Hematopoietic multipotent progenitor cell treated with erythropoietin and hydrocortisone succinate and interleukin-3 and kit ligand, for 15 days (in vitro differentiated cells): Measurements from ENCODE around the gene TUSC2.
"Not testable (repeated sequence)": the region's sequence is repeated elsewhere in the genome, so short reads cannot be mapped to it uniquely, and the experiment has no call there.

ENCODE experiments used
- DNase-seq: peaks from one replicate; pipeline ENCODE4 v3.0.0-alpha.2; 2015; ENCODE audit warnings: low spot score

The TUSC2 gene

DNA sequence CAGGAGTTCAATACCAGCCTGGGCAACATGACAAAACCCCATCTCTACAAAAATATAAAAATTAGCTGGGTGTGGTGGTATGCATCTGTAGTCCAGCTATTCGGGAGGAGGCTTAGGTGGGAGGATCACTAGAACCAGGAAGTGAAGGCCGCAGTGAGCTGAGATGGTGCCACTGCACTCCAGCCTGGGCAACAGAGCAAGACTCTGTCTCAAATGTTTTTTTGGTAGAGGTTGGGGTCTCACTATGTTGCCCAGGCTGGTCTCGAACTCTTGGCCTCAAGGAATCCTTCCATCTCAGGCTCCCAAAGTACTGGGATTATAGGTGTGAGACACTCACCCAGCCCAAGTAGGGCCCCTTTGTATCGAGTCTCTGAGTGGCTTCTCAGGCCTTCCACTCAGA lies 33.9 kb downstream of the TUSC2 start:
- DNase-seq, result no peak

DNA sequence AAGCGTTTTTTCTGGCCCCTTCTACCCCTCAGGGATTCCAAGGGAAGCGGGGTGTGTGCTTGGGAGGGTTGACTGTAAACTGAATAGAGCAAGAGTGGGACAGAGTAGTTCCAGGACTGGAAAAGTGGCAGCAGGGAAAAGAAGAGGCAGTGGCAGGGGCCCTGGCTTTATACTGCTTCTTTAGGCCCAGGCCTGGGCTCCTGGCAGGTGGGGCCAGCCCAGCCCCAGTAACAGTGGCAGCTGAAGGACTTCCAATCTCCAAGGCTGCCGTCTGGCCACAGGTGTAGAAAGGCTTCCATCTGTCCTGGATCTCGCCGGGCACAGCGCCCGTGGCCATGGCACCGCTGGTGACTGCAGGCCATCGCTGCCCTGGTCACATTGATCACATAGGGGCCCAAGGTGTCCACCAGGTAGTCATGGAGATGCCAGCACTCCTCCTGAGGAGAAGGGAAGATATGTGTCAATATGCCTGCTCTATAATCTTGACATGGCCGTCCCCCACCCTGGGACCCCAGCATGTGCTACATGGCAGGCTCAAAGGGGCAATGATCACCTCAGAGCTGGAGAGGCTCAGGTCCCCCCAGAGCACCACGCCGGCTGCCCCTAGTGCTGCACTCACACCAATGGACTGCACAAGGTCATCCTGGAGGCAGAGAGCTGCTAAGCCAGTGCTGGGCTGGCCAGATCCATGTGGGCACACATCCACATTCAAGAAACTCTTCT lies 34.8 kb downstream of the TUSC2 start:
- DNase-seq, result no peak

DNA sequence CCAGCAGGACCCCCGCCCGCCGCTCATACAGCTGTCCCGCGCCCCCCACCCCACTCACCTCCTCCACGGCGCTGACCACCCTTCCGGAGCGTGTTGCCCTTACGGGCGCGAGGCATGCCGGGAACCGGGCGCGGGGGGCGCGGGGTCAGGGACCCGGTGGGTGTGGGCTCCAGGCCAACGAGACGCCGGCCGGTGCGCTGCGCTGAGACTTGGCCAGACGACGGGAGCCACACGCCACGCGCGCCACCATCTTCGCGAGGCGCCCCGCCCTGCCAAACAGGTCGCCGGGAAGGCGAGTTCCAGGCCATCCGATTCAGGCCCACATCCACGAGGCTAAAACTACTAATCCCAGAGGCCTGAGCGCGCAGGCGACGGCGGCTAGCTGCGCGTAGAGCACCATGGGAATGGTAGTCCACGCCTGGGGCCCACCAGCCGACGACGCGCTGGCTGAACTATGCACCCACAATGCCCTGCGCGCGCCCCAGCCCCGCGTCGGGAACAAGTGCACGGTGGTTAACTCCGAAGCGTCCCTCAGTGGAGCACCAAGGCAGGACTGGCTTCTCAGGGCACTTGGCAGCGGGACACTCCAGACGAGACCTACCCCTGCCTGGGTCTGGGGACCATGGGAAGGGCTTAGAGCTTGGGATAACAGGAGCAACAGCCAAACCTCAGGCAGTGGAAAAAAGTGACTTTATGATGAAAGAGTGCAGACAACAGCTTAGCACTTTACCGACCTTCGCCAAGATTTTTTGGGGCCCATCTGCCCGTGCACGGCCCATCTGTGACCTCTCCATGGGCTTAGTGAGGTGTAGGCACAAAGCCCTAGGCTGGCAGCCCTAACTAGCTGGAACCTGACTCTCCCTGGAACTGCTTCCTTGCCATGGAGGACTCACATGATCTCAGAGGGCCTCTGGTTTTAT lies 35.6 kb downstream of the TUSC2 start, which contains the start of gene IFRD2:
Gene IFRD2 (minus strand): TSS at position 271 of the 920 bp plus-strand sequence. CDS start 155 bp downstream, at position 116.
- DNase-seq, result peak; percentile 97

DNA sequence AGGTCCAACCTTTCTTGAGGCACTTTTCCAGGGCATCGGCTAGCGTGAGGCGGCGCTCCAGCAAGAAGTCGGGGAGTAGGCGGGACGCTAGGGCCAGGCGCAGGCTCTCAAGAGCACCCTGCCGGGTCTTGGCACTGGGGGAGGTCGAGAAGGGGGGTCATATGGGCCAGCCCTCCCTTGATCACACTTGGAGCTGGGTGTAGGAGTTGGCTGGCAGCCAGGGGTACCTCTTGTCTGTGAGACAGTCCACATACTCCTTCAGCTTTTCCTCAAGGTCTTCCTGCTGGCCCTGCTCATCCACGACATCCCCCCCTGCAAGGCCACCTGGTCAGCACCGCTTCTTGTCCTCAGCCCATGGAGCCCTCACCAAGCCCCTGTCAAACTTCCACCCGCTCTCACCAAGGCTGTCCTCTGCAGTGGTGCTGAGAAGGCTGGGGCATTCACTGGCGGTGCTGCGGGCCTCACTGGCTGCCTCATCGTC lies 37.8 kb downstream of the TUSC2 start:
- no peak for DNase-seq

DNA sequence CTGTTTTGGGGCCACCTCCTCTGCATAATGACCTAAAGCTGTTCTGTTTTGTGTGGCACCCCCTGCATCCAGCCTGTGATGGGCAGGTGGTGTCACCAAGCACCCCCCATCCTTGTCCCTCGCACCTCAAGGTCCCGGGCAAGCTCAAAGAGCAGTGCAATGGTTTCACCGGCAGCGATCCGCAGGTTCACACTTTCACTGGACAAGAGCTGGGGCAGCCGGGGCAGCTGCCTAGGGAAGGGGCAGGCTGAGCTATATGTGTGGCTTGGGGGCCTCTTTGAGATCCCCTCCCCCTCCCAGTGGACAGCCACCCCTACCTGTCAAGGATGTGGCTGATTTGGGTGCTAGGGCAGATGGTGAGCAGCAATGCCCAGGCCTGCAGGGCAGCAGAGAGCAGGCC lies 38.9 kb downstream of the TUSC2 start:
- DNase-seq, result no peak

DNA sequence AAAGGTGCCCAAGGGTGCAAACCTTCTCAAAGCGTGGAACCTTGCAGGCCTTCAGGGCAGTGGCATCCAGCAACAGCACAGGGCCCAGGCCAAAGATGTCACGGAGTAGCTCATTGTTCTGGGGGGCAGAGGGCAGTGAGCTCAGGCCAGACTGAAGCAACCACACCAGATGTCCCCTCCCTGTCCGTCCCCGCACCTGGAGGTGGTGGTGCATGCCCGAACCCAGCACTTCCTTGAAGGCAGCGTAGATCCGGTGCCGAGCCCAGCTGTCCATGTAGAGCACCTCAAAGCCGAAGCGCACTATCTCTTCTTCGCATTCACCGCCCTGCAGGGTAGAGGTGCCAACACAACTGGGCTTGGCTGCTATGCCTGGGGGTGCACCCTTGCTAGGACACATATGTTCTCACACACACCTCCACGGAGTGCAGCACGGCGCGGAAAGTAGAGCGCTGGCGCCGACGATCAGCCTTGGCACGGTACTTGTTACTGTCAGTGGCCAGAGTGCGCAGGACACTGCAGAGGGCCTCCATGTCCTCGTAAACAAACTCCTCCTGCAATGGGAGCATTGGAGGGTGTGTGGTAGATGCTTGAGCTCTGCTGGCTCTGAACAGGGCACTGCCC lies 39.5 kb downstream of the TUSC2 start:
- DNase-seq, result no peak

DNA sequence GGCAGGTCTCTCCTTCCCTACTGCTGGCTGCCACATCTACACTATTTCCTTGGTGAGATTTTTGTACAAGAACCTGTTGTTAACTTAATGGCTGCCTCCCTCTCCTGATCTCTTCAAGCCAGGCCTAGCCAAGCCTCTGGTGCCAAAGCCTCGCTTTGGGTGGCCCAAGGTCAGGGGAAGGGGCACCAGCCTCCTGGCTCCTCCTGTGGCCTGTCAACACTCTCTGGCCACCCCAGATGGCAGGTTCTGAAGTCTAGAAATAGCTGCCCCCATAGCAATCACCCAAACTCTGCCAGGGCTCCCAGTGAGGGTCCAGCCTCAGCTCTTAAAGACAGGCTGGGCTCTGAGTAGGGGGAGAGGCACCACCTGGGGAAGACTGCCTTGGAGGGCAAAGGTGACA lies 40.8 kb downstream of the TUSC2 start:
- no peak for DNase-seq

DNA sequence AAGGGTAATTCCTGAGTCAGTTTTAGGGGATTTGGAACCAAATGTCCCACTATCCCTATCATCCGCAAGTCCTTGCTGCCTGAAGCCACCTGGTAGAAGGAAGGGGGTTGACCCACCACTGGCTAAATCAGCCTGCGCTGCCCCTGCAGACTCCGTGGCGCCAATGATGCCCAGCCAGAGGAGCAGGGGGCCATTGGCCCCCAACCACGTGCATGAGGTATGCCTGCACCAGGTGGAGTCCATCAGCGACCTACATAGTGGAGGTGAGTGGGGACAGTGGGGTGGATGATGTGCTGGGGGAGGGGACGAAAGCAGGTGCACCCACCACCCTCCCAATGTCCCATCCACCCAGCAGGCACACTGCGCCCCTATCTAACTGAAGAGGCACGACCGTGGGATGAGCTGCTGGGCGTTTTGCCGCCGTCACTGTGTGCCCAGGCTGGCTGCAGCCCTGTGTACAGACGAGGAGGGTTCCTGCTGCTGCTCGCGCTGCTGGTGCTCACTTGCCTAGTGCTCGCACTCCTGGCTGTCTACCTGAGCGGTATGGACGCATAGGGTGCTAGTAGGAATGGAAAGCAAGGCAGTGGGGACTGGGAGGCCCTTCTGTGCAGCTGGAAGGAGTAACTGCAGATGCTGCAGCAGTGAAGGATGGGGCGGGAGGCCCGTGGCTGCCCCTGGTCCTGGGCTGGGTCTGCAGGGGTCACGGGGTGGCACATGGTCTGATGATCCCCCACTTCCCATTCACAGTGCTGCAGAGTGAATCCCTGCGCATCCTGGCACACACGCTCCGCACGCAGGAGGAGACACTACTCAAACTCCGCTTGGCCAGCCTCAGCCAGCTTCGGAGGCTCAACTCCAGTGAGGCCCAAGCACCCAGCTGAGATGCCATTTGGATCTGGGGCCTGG lies 41.4 kb downstream of the TUSC2 start:
- no peak for DNase-seq

DNA sequence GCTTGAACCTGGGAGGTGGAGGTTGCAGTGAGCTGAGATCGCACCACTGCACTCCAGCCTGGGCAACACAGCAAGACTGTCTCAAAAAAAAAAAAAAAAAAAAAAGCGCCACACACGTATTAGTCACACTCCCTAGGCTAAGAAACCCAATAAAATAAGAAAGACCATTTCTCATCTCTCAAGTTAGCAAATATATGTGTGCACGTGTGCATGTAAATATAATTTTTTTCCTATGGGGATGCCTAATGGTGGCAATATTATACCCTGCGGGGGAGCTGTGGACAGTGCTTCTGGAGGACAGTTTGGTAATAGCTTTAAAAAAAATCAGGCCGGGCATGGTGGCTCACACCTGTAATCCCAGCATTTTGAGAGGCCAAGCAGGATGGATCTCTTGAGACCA lies 43.9 kb downstream of the TUSC2 start:
- not testable (repeated sequence) for DNase-seq

DNA sequence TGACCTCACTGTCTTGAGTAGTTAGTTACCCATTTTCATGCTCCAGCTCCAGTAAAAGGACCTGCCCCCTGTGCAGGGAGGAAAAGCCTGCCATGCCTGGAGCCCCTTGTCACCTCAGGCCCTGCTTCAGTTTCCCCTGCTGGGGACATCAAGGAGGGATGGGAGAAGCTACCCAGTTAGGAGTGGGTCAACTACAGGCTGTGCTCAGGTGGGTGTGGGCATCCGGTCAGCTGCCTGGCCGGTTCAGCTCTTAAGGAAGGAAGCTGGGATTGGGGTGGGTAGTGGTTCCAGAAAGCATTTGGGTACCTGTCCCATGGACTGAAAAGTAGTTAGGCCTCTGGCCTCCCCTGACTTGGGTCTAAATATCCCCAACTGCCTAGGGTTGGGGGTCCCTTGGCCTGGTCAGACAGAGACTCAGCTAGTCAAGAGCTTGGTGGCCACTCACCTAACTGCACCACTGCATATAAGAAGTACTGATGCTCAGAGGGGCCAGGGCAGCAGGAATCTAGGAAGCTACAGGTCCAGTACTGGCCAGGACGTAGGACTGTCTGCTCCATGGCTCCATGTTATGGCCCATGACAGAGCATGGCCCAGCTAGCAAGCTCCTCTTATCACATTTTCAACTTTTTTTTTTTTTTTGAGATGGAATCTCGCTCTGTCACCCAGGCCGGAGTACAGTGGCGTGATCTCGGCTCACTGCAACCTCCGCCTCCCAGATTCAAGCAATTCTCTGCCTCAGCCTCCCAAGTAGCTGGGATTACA lies 48.6 kb downstream of the TUSC2 start:
- DNase-seq, result no peak

DNA sequence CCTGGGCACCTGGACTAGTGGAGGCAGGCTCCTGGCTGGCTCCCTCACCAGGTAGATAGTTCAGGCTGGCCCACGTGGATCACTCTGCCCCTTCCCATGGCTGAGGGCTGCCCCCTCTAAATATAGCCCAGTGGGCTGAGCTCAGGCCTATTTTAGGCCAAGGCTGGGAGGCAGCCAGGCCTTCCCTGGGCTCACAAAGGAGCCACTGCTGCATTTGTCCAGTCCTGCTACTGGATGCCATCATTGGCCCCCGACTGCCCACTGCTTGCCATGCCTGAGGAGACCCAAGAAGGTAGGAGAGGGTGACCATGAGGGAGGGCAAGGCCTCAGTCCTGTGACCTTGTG lies 49.2 kb downstream of the TUSC2 start, which contains the start of gene LSMEM2:
Gene LSMEM2 (plus strand): TSS at position 208 of the 345 bp plus-strand sequence. CDS start 27 bp downstream, at position 235.
- DNase-seq, result no peak

DNA sequence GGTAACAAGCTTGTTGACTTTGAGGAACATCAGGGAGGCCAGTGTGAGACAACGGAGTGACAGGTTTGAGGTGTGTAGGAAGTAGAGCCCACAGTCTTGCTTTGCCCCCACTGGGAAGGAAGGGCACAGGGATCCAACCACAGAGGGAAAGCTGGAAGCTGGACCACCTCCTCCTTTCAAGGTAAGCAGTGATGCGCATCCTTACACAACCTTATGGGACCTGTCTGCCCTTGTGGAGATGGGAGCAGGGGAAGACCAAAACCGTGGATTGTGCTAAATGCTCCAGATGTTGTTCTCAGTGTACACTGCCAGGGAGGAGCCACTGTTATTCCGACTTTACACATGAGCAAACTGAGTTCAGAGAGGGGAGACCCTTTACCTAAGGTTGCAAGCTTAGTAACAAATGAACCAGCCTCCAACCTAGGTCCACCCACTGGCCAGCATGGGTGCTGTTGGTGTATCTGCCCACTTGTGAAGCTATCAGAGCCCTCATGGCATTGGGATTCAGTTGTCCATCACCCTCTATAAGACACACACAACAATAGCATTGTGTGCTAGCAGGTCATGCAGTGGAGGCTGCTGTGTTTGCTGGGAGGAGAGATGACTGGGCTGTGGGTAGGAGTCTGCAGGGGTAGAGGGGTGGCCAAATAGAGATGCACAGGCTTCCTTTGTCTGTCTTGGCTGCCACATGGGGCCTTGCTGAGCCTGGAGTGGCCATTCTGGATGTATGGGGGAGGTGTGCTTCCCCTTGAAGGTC lies 49.7 kb downstream of the TUSC2 start:
- DNase-seq, result no peak

DNA sequence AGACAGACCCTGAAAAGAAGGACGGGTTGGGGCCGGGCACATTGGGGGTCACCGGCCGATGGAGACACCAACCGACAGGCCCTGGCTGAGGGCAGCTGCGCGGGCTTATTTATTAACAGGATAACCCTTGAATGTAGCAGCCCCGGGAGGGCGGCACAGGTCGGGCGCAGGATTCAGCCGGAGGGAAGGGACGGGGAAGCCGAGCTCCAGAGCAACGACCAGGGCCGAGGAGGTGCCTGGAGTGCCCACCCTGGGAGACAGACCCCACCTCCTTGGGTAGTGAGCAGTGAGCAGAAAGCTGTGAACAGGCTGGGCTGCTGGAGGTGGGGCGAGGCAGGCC lies 51.3 kb downstream of the TUSC2 start:
- DNase-seq, result no peak

DNA sequence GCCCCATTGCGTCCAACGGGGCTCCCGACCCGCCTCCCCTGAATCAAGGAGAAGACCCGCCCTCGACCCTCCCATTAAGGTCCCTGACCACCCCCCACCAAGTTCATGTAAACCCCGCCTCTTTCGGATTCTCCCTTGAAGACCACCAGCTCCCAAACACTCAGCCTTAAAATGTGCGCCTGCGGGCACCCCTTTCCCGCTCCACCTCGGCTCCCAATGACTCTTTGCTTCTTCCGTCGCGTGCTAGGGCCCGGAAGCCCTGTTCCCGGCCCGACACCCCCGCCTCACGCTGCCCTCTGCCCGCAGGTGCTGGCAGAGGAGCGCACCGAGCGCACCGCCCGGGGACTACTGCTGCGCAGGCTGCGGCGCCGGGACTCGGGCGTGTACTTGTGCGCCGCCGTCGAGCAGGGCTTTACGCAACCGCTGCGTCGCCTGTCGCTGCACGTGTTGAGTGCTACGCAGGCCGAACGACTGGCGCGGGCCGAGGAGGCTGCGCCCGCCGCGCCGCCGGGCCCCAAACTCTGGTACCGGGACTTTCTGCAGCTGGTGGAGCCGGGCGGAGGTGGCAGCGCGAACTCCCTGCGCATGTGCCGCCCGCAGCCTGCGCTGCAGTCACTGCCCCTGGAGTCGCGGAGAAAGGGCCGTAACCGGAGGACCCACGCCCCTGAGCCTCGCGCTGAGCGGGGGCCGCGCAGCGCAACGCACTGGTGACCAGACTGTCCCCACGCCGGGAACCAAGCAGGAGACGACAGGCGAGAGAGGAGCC lies 51.8 kb downstream of the TUSC2 start:
- DNase-seq, result no peak

DNA sequence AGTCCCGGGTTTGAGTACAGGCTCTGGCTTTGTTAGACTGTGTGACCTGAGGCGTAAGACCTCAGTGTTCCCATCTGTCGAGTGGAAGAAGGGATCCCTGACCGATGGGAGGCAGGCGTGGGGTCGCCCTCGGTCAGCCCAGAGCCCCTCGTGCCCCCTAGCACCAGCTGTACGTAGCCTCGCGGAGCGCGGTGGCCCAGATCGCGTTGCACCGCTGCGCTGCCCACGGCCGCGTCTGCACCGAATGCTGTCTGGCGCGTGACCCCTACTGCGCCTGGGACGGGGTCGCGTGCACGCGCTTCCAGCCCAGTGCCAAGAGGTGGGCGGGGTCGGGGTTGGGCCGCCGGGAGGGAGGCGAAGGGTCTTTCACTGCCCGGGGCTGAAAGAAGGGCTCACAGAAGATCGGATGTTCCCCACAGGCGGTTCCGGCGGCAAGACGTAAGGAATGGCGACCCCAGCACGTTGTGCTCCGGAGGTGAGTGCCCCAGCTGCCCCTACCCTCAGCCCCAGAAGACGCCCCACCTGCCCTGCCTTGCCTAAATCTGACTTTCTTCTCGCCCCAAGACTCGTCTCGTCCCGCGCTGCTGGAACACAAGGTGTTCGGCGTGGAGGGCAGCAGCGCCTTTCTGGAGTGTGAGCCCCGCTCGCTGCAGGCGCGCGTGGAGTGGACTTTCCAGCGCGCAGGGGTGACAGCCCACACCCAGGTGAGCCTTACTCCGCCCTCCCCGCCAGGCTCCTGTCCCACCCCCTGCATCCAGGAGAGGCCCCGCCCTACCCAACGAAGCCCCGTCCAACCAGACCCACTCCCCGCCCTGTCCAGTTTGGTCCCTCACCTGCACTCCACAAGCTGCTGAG lies 52.7 kb downstream of the TUSC2 start:
- no peak for DNase-seq
